Suprapubic skin (tissue), 4 donors: ENCODE results near the gene CNNM2. TPM values are rescaled to one million over a fixed set of nuclear protein-coding genes. Genes with fewer than 3 reads are reported as not detected.

Source experiments
- DNase-seq, 2 donors: peaks; one replicate each; pipeline ENCODE4 v3.0.0-alpha.2; 2019; ENCODE audit warnings: low spot score in 2 of 2
- H3K27ac ChIP-seq: fragments of 200-600 bp; sonication (generic); one replicate; pipeline ENCODE4 v1.5.1; 2019
- H3K27me3 ChIP-seq: fragments of 200-600 bp; sonication (generic); one replicate; pipeline ENCODE4 v1.5.1; 2019
- H3K36me3 ChIP-seq: fragments of 200-600 bp; sonication (generic); one replicate; pipeline ENCODE4 v1.5.1; 2019
- H3K4me1 ChIP-seq: fragments of 200-600 bp; sonication (generic); one replicate; pipeline ENCODE4 v1.5.1; 2019
- H3K4me3 ChIP-seq: fragments of 200-600 bp; sonication (generic); one replicate; pipeline ENCODE4 v1.5.1; 2019; ENCODE audit warnings: mild to moderate bottlenecking
- H3K9me3 ChIP-seq: fragments of 200-600 bp; sonication (generic); one replicate; pipeline ENCODE4 v1.5.1; 2019
- EP300 ChIP-seq: sonication (generic); formaldehyde crosslinking; IDR thresholded peaks from one replicate; pipeline ENCODE4 v1.6.1; 2017; ENCODE audit warnings: antibody characterized with exemption
- POLR2A ChIP-seq, 2 donors: fragments of 450-650 bp; IDR thresholded peaks; one replicate each; pipeline ENCODE4 v1.6.1; 2017; ENCODE audit warnings: antibody characterized with exemption in 2 of 2, mild to moderate bottlenecking in 2 of 2, moderate library complexity in 2 of 2
- POLR2AphosphoS5 ChIP-seq, 3 donors: sonication (generic); formaldehyde crosslinking; IDR thresholded peaks; one replicate each; pipeline ENCODE4 v1.6.1; 2017; ENCODE audit warnings: antibody characterized with exemption in 3 of 3
- WGBS: methylation state at CpG from one replicate; pipeline ENCODE4 v1.1.5; 2018; 5-methylcytosine and 5-hydroxymethylcytosine counted together
- total RNA-seq, 4 donors: library from RNA; depleted of rRNA; stranded (reverse); fragments of >200 nt; gene quantifications; one replicate each; pipeline ENCODE4 v1.1.0, GENCODE V29; 2016
- TF ChIP-seq, protein P1 (sequence below), 2 donors: fragments of 200-600 bp in 1 of 2; fragments of 450-650 bp in 1 of 2; sonication (generic) in 1 of 2; IDR thresholded peaks; one replicate each; pipeline ENCODE4 v1.5.1; 2016 to 2019; ENCODE audit warnings: antibody characterized with exemption in 2 of 2, mild to moderate bottlenecking in 1 of 2, moderate library complexity in 1 of 2

CNNM2 gene
- total RNA-seq, 4 donors from 2014 or later = 8.7 to 16.9 (median 12.9) TPM

DNA sequence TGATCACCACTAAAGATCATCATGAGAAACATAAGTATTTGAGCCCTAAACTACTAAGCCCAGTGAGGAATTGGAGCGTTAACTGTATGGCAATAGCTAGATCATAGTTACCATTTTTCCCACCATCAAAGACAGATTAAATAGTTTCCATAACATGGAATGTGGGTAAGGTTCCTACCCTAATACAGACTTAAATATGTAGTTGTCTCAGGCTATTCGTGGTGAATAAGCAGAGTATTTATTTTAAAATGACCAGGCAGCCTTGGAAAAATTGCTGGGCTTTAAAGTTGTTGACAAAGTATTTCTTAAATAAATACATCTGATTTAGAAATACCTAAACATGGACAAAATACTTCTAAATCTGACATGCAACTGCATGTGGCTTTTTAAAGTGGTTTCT is 168.2 kb downstream of the CNNM2 start:
- WGBS = 88% methylated on average over 2 of the region's 2 CpGs
- H3K27ac ChIP-seq = no peak overlapping the region

DNA sequence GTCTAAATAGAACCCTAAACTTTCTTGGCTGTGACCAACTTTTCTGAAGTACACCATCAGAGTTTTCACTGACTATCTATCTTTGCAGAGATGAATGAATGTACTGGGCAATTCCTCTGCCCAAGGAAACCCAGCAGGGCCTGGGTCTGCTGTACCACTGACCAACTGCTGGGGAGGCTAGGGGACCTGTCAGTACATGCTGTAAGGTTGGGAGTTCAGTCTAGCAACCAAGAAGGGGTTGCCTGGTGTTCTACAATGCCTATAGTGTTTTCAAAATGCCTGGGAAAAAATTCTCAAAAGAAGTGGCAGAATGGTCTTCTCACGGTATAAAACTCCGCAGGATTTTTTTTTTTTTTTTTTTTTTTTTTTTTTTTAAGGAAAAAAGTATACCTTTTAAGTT is 168.7 kb downstream of the CNNM2 start:
- DNase-seq = no peak
- no peaks in the 10 kb centered on the region for H3K9me3 ChIP-seq
- no peak overlapping the region for H3K27ac ChIP-seq
- no peak overlapping the region for H3K4me3 ChIP-seq
- peaks cover 84% of the 10 kb centered on the region for H3K36me3 ChIP-seq
- WGBS = 100% methylated on average over 2 of the region's 2 CpGs
- H3K4me1 ChIP-seq = no peaks in the 10 kb centered on the region
- H3K27me3 ChIP-seq = no peaks in the 10 kb centered on the region
- no peak for TF ChIP-seq POLR2A (IDR thresholded peaks at IDR 0.05)
- TF ChIP-seq, protein P1, sequence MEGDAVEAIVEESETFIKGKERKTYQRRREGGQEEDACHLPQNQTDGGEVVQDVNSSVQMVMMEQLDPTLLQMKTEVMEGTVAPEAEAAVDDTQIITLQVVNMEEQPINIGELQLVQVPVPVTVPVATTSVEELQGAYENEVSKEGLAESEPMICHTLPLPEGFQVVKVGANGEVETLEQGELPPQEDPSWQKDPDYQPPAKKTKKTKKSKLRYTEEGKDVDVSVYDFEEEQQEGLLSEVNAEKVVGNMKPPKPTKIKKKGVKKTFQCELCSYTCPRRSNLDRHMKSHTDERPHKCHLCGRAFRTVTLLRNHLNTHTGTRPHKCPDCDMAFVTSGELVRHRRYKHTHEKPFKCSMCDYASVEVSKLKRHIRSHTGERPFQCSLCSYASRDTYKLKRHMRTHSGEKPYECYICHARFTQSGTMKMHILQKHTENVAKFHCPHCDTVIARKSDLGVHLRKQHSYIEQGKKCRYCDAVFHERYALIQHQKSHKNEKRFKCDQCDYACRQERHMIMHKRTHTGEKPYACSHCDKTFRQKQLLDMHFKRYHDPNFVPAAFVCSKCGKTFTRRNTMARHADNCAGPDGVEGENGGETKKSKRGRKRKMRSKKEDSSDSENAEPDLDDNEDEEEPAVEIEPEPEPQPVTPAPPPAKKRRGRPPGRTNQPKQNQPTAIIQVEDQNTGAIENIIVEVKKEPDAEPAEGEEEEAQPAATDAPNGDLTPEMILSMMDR (IDR thresholded peaks at IDR 0.05) = no peak
- TF ChIP-seq POLR2AphosphoS5 (IDR thresholded peaks at IDR 0.05) = no peak
- TF ChIP-seq EP300 = no peak

More for the DNA sequence above, 168.2 kb downstream of the CNNM2 start:
- H3K9me3 ChIP-seq = no peaks in the 10 kb centered on the region
- no peak for DNase-seq
- H3K36me3 ChIP-seq = peaks cover 80% of the 10 kb centered on the region
- no peaks in the 10 kb centered on the region for H3K27me3 ChIP-seq
- H3K4me3 ChIP-seq = no peak overlapping the region
- TF ChIP-seq POLR2AphosphoS5 (IDR thresholded peaks at IDR 0.05) (no peak), POLR2A (IDR thresholded peaks at IDR 0.05) (no peak), EP300 (no peak)
- TF ChIP-seq, protein P1 (IDR thresholded peaks at IDR 0.05) = no peak
- H3K4me1 ChIP-seq = no peaks in the 10 kb centered on the region

DNA sequence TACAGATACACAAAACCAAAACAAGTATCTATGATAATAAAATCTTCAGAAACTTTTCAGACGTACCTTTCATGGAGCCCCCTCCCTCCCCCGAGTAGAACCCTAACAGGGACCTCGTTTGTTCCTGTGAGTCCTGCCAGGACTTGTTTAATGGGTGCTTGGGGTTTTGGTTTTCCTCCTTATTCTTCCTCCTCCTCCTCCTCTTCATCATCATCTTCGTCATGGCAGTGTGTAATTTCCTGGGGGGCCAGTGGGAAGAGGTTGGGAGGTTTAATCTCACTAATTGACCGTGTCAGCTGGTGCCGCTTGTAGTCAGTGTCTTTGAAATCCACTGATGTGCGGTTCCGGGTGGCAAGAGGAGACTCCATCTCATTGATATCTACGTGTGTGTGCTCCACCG is 171.4 kb downstream of the CNNM2 start:
- TF ChIP-seq, protein P1 (IDR thresholded peaks at IDR 0.05) = no peak
- TF ChIP-seq POLR2A (IDR thresholded peaks at IDR 0.05) = no peak
- no peak for TF ChIP-seq EP300
- TF ChIP-seq POLR2AphosphoS5 (IDR thresholded peaks at IDR 0.05) = no peak
- WGBS = 84% methylated on average over 10 of the region's 10 CpGs
- Histone ChIP-seq H3K9me3 (no peaks in the 10 kb centered on the region), H3K36me3 (peaks cover 94% of the 10 kb centered on the region), H3K4me1 (no peaks in the 10 kb centered on the region), H3K4me3 (no peak overlapping the region), H3K27me3 (no peaks in the 10 kb centered on the region), H3K27ac (no peak overlapping the region)
- no peak for DNase-seq

DNA sequence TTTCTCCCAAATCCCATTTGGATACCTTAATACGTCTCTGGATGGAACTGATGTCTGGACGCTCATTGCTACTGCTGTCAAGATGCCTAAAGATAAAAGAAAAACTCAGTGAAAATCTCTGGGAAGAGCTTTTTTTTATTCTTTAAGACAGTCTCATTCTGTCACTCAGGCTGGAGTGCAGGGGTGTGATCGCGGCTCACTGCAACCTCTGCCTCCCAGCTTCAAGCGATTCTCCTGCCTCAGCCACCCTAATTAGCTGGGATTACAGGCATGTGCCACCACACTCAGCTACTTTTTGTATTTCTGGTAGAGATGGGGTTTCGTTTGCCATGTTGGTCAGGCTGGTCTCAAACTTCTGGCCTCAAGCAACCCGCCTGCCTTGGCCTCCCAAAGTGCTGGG is 172.8 kb downstream of the CNNM2 start:
- Histone ChIP-seq H3K27ac (no peak overlapping the region), H3K36me3 (peaks cover 99% of the 10 kb centered on the region), H3K4me3 (no peak overlapping the region), H3K27me3 (no peaks in the 10 kb centered on the region), H3K4me1 (no peaks in the 10 kb centered on the region), H3K9me3 (no peaks in the 10 kb centered on the region)
- 95% methylated on average over 7 of the region's 7 CpGs for WGBS
- DNase-seq = no peak
- TF ChIP-seq POLR2A (IDR thresholded peaks at IDR 0.05) (no peak), POLR2AphosphoS5 (IDR thresholded peaks at IDR 0.05) (no peak)

DNA sequence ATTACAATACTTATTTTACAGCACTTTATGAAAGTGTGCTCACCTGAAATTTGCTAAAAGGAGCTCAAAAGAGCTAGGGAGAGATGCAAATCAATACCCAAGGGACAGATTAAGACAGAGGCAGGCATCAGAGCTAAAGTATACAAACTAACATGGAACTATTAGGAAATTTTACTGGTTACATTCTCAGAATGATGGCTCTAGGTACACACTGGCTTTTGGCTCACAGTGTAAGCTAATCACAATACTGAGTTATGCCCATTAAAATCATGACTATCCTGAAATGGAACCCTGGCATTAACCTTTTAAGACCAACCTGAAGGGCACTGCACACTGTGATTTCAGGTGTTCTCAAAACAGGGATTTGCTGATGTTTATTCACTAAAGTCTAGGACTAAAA is 176.9 kb downstream of the CNNM2 start:
- TF ChIP-seq, protein P1 (IDR thresholded peaks at IDR 0.05) = no peak

DNA sequence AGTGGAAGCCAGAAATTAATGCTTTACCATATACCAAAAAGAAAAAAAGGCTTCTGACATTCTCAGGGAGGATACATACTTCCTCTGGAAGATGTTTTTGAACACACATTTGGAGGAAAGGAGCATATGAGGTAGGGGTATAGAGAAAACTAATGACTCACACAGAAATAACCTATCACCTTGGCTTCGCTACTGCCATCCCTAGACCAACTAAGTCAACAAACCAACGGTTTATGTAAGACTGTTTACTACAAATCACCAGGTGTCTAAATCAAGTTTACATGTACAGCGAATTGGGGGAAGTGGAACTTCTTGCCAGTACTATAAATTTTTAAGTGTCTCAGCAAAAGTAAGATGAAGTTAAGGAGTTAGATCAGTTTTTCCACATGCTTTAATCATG is 178.0 kb downstream of the CNNM2 start:
- H3K4me1 ChIP-seq = no peaks in the 10 kb centered on the region
- no peak overlapping the region for H3K4me3 ChIP-seq
- WGBS = 85% methylated on average over 3 of the region's 3 CpGs
- H3K27ac ChIP-seq = no peak overlapping the region
- TF ChIP-seq EP300 (no peak), POLR2A (IDR thresholded peaks at IDR 0.05) (no peak), POLR2AphosphoS5 (IDR thresholded peaks at IDR 0.05) (no peak)
- TF ChIP-seq, protein P1 (IDR thresholded peaks at IDR 0.05) = no peak
- DNase-seq = no peak
- no peaks in the 10 kb centered on the region for H3K27me3 ChIP-seq
- H3K9me3 ChIP-seq = no peaks in the 10 kb centered on the region
- peaks cover 98% of the 10 kb centered on the region for H3K36me3 ChIP-seq

More for the DNA sequence above, 176.9 kb downstream of the CNNM2 start:
- Histone ChIP-seq H3K4me1 (no peaks in the 10 kb centered on the region), H3K9me3 (no peaks in the 10 kb centered on the region), H3K36me3 (peaks cover 98% of the 10 kb centered on the region), H3K4me3 (no peak overlapping the region), H3K27me3 (no peaks in the 10 kb centered on the region), H3K27ac (no peak overlapping the region)
- DNase-seq = no peak
